H1 (cell line): Measurements from ENCODE around the gene ZBTB8B. TPM values are rescaled to one million over a fixed set of nuclear protein-coding genes. Genes with fewer than 3 reads are reported as not detected.

ENCODE experiments used
- BCL11A ChIP-seq, 2 experiments: IDR thresholded peaks; one replicate each; pipeline ENCODE4 v1.6.1; 2011; ENCODE audit warnings: low read depth in 2 of 2, low read length in 2 of 2, mild to moderate bottlenecking in 2 of 2
- CHD1 ChIP-seq: IDR thresholded peaks from 2 replicates; pipeline ENCODE4 v1.6.1; 2012; ENCODE audit warnings: low read depth, low read length, improper control_type of control experiment
- CHD2 ChIP-seq: IDR thresholded peaks from 2 replicates; pipeline ENCODE4 v1.6.1; 2012; ENCODE audit warnings: low read length, improper control_type of control experiment
- JUN ChIP-seq: IDR thresholded peaks from 2 replicates; pipeline ENCODE4 v1.6.1; 2011; ENCODE audit warnings: low read depth, mild to moderate bottlenecking, improper control_type of control experiment, low read length
- KDM4A ChIP-seq: IDR thresholded peaks from one replicate; pipeline ENCODE4 v1.7.1; 2012; ENCODE audit warnings: low read depth, mild to moderate bottlenecking, moderate library complexity, low read length, inconsistent platforms; ENCODE audit not compliant: severe bottlenecking
- POLR2AphosphoS5 ChIP-seq: IDR thresholded peaks from 2 replicates; pipeline ENCODE4 v1.6.1; 2011; ENCODE audit warnings: low read depth, low read length
- RNF2 ChIP-seq: fragments of 200-900, 300-1000 bp; sonication (generic); IDR thresholded peaks from 2 replicates; pipeline ENCODE4 v1.7.1; 2016; ENCODE audit warnings: borderline replicate concordance, low read depth, mild to moderate bottlenecking, antibody characterized with exemption, low read length; ENCODE audit not compliant: poor library complexity, severe bottlenecking; ENCODE audit errors: missing control alignments
- SP2 ChIP-seq: IDR thresholded peaks from 2 replicates; pipeline ENCODE4 v1.6.1; 2012; ENCODE audit warnings: mild to moderate bottlenecking, low read length, inconsistent platforms
- TBP ChIP-seq: IDR thresholded peaks from 2 replicates; pipeline ENCODE4 v1.6.1; 2011; ENCODE audit warnings: low read depth, low read length, improper control_type of control experiment
- polyA plus RNA-seq, 7 experiments: library from polyadenylated mRNA; depleted of rRNA in 3 of 7; stranded (reverse) in 5 of 7; unstranded in 2 of 7; fragments of >200 nt in 5 of 7; fragments of 200-250 nt in 2 of 7; gene quantifications; 1 replicate in 5 of 7; 2 replicates in 1 of 7; 4 replicates in 1 of 7; pipeline versions ENCODE4 v1.2.1 to v1.2.3, GENCODE V29; 2011 to 2013; ENCODE audit warnings: missing spikeins in 2 of 7, mixed read lengths in 2 of 7
- total RNA-seq: library from RNA; stranded (reverse); fragmentation: NEBNext Ultra II Directional; extraction: Animal tissue kit (Norgen Biotek cat#: 25700); gene quantifications from 2 replicates; pipeline ENCODE4 v1.2.1, GENCODE V29; 2021

Gene ZBTB8B
- total and polyA plus RNA-seq, 2 of the 8 experiments (the other 6 are each of a cell fraction or from before 2014, with no cell fraction given): 1.3 to 3.7 TPM

- TF ChIP-seq RNF2 (no peak), JUN (no peak), CHD2 (peak; percentile 78), POLR2AphosphoS5 (0 out of 2 replicates have a peak, but pooled peaks have one; percentile 23), BCL11A (IDR thresholded peaks at IDR 0.05; ENCODE audit: low read depth in 2 of 2, low read length in 2 of 2) (no peak), TBP (peak; percentile 45; the same call in 1 of the 2 replicates), SP2 (peak; percentile 61; the same call in 1 of the 2 replicates), KDM4A (peak; percentile 98), CHD1 (no peak)
Observed at GRCh38 chr1:32464716-32465577, at the start of gene ZBTB8B (continued).
